Measurements from ENCODE around the gene SMIM35.

The SMIM35 gene

GRCh38 chr11:118117790-118118601 is 31.2 kb upstream of the SMIM35 start:
- Histone ChIP-seq H3K4me1 (ENCODE audit: low read length) (peaks cover 17% of the 10 kb centered on the region), H3K27ac (ENCODE audit: low read length) (no peak overlapping the region), H2AFZ (ENCODE audit: low read depth, low read length) (peak overlapping the region; percentile 44), H3K36me3 (replicated peaks; ENCODE audit: low read depth, low read length) (peaks cover 8% of the 10 kb centered on the region), H3K4me2 (ENCODE audit: low read length) (peak overlapping the region; percentile 47), H3K9me3 (ENCODE audit: insufficient read depth, low read length) (peaks cover 13% of the 10 kb centered on the region; the same call in 1 of the 2 replicates), H3K79me2 (ENCODE audit: low read length) (no peaks in the 10 kb centered on the region), H4K20me1 (ENCODE audit: insufficient read depth, low read length) (no peaks in the 10 kb centered on the region), H3K27me3 (ENCODE audit: low read depth, low read length) (peaks cover 5% of the 10 kb centered on the region; the same call in 1 of the 2 replicates), H3K9ac (ENCODE audit: low read length) (no peak overlapping the region), H3K4me3 (ENCODE audit: low read length) (0 out of 2 replicates have a peak overlapping the region, but pooled peaks have one; percentile 7)
- TF ChIP-seq EZH2phosphoT487 (IDR thresholded peaks at IDR 0.05; ENCODE audit: low read depth) (no peak), CTCF (IDR thresholded peaks at IDR 0.05; ENCODE audit: low read depth, low read length) (no peak)

GRCh38 chr11:118115048-118115447 is 28.3 kb upstream of the SMIM35 start:
- Histone ChIP-seq H3K79me2 (ENCODE audit: low read length) (no peaks in the 10 kb centered on the region), H3K4me2 (ENCODE audit: low read length) (no peak overlapping the region), H3K4me1 (ENCODE audit: low read length) (peaks cover 10% of the 10 kb centered on the region), H3K27ac (ENCODE audit: low read length) (no peak overlapping the region), H2AFZ (ENCODE audit: low read depth, low read length) (no peak overlapping the region), H3K9ac (ENCODE audit: low read length) (no peak overlapping the region), H3K36me3 (replicated peaks; ENCODE audit: low read depth, low read length) (no peaks in the 10 kb centered on the region), H4K20me1 (ENCODE audit: insufficient read depth, low read length) (no peaks in the 10 kb centered on the region), H3K9me3 (ENCODE audit: insufficient read depth, low read length) (0 out of 2 replicates have a peak, but pooled peaks cover 3% of the 10 kb centered on the region), H3K27me3 (ENCODE audit: low read depth, low read length) (no peaks in the 10 kb centered on the region; the same call in 1 of the 2 replicates), H3K4me3 (ENCODE audit: low read length) (no peak overlapping the region)
- TF ChIP-seq CTCF (IDR thresholded peaks at IDR 0.05; ENCODE audit: low read depth, low read length): no peak
- TF ChIP-seq EZH2phosphoT487 (IDR thresholded peaks at IDR 0.05; ENCODE audit: low read depth): no peak

GRCh38 chr11:118114266-118114665 is 27.5 kb upstream of the SMIM35 start:
- no peaks in the 10 kb centered on the region; the same call in 1 of the 2 replicates for H3K27me3 ChIP-seq (ENCODE audit: low read depth, low read length)
- no peak overlapping the region for H2AFZ ChIP-seq (ENCODE audit: low read depth, low read length)
- H3K36me3 ChIP-seq (replicated peaks; ENCODE audit: low read depth, low read length): no peaks in the 10 kb centered on the region
- peaks cover 10% of the 10 kb centered on the region for H3K4me1 ChIP-seq (ENCODE audit: low read length)
- H4K20me1 ChIP-seq (ENCODE audit: insufficient read depth, low read length): no peaks in the 10 kb centered on the region
- no peak overlapping the region for H3K9ac ChIP-seq (ENCODE audit: low read length)
- TF ChIP-seq EZH2phosphoT487 (IDR thresholded peaks at IDR 0.05; ENCODE audit: low read depth) (no peak), CTCF (IDR thresholded peaks at IDR 0.05; ENCODE audit: low read depth, low read length) (no peak)
- no peaks in the 10 kb centered on the region for H3K79me2 ChIP-seq (ENCODE audit: low read length)
- H3K4me3 ChIP-seq (ENCODE audit: low read length): no peak overlapping the region
- no peaks in the 10 kb centered on the region for H3K9me3 ChIP-seq (ENCODE audit: insufficient read depth, low read length)
- no peak overlapping the region for H3K27ac ChIP-seq (ENCODE audit: low read length)
- H3K4me2 ChIP-seq (ENCODE audit: low read length): no peak overlapping the region

GRCh38 chr11:118112711-118113430 is 26.1 kb upstream of the SMIM35 start:
- no peaks in the 10 kb centered on the region for H3K36me3 ChIP-seq (replicated peaks; ENCODE audit: low read depth, low read length)

More at GRCh38 chr11:118112711-118113430, 26.1 kb upstream of the SMIM35 start:
- no peak for TF ChIP-seq CTCF (IDR thresholded peaks at IDR 0.05; ENCODE audit: low read depth, low read length)
- no peak for TF ChIP-seq EZH2phosphoT487 (IDR thresholded peaks at IDR 0.05; ENCODE audit: low read depth)
- H3K79me2 ChIP-seq (ENCODE audit: low read length): no peaks in the 10 kb centered on the region
- H3K4me3 ChIP-seq (ENCODE audit: low read length): no peak overlapping the region
- no peak overlapping the region for H3K27ac ChIP-seq (ENCODE audit: low read length)
- peaks cover 7% of the 10 kb centered on the region for H3K4me1 ChIP-seq (ENCODE audit: low read length)
- H3K9me3 ChIP-seq (ENCODE audit: insufficient read depth, low read length): no peaks in the 10 kb centered on the region
- H4K20me1 ChIP-seq (ENCODE audit: insufficient read depth, low read length): no peaks in the 10 kb centered on the region
- H3K4me2 ChIP-seq (ENCODE audit: low read length): no peak overlapping the region
- H3K27me3 ChIP-seq (ENCODE audit: low read depth, low read length): no peaks in the 10 kb centered on the region; the same call in 1 of the 2 replicates
- H2AFZ ChIP-seq (ENCODE audit: low read depth, low read length): no peak overlapping the region
- no peak overlapping the region for H3K9ac ChIP-seq (ENCODE audit: low read length)
